PC-9 (cell line): ENCODE measurements around the gene CLCF1. TPM values are rescaled to one million over a fixed set of nuclear protein-coding genes. Genes with fewer than 3 reads are reported as not detected.
A peak's percentile ranks its signal among the peaks of the same experiment; 100 is the strongest.

ENCODE experiments used
- BruUV-seq: library from RNA; stranded (reverse); fragments of 400-500 nt; replicated peaks from 2 replicates; lab custom pipeline; 2021; lab: Mats Ljungman, UMichigan
- CTCF ChIA-PET: fragments of 300-600 bp; sonication (Branson Sonifier 250); formaldehyde crosslinking; loops from one replicate; lab custom pipeline; 2022; ENCODE audit warnings: antibody characterized with exemption; lab: Charles Lee
- POLR2A ChIA-PET: fragments of 300-600 bp; sonication (Branson Sonifier 250); formaldehyde crosslinking; loops from one replicate; lab custom pipeline; 2022; ENCODE audit warnings: antibody characterized with exemption; ENCODE audit not compliant: unreplicated experiment; lab: Charles Lee
- DNase-seq, 2 experiments: peaks; one replicate each; pipeline versions ENCODE4 v3.0.0 to v3.0.0-alpha.2; 2015 to 2022; ENCODE audit warnings: mixed read lengths in 1 of 2
- H2AFZ ChIP-seq: fragments of 200-600 bp; sonication (generic); 2 replicates; pipeline ENCODE4 v1.8.1; 2017; ENCODE audit warnings: antibody characterized with exemption
- H3F3A ChIP-seq: fragments of 200-600 bp; sonication (generic); 2 replicates; pipeline ENCODE4 v1.8.1; 2017; ENCODE audit warnings: antibody characterized with exemption, mild to moderate bottlenecking, low read depth; ENCODE audit not compliant: insufficient read depth
- H3K27ac ChIP-seq: fragments of 200-600 bp; sonication (generic); 2 replicates; pipeline ENCODE4 v1.6.1; 2016; ENCODE audit warnings: mixed run types
- H3K27me3 ChIP-seq: fragments of 200-600 bp; sonication (generic); 2 replicates; pipeline ENCODE4 v1.6.1; 2016; ENCODE audit warnings: low read depth, mixed run types; ENCODE audit not compliant: insufficient read depth
- H3K36me3 ChIP-seq: fragments of 200-600 bp; sonication (generic); 2 replicates; pipeline ENCODE4 v1.6.1; 2016; ENCODE audit warnings: low read depth, mixed run types
- H3K4me1 ChIP-seq: fragments of 200-600 bp; sonication (generic); replicated peaks from 2 replicates; pipeline ENCODE4 v1.6.1; 2016; ENCODE audit warnings: mixed run types; ENCODE audit not compliant: insufficient read depth
- H3K4me2 ChIP-seq: fragments of 200-600 bp; sonication (generic); 2 replicates; pipeline ENCODE4 v1.6.1; 2017; ENCODE audit warnings: mixed run types
- H3K4me3 ChIP-seq: fragments of 200-600 bp; sonication (generic); 2 replicates; pipeline ENCODE4 v1.6.1; 2016; ENCODE audit warnings: mixed run types
- H3K79me2 ChIP-seq: fragments of 200-600 bp; sonication (generic); 2 replicates; pipeline ENCODE4 v1.6.1; 2017; ENCODE audit warnings: low read depth, mixed run types
- H3K9me2 ChIP-seq: fragments of 200-600 bp; sonication (generic); 2 replicates; pipeline ENCODE4 v1.8.1; 2017; ENCODE audit warnings: mild to moderate bottlenecking; ENCODE audit not compliant: insufficient read depth
- H3K9me3 ChIP-seq: fragments of 200-600 bp; sonication (generic); 2 replicates; pipeline ENCODE4 v1.8.1; 2016; ENCODE audit warnings: low read depth; ENCODE audit not compliant: insufficient read depth
- H4K20me1 ChIP-seq: fragments of 200-600 bp; sonication (generic); 2 replicates; pipeline ENCODE4 v1.8.1; 2017; ENCODE audit not compliant: insufficient read depth
- CTCF ChIP-seq: fragments of 200-600 bp; sonication (generic); conservative IDR thresholded peaks from 2 replicates; pipeline ENCODE4 v1.6.1; 2017; ENCODE audit warnings: mixed run types, antibody characterized with exemption, mild to moderate bottlenecking, moderate library complexity
- EZH2 ChIP-seq: fragments of 200-600 bp; sonication (generic); IDR thresholded peaks from 2 replicates; pipeline ENCODE4 v1.8.0; 2017; ENCODE audit warnings: antibody characterized with exemption, low read depth
- intact Hi-C: fragments of 100-400 bp; cut with micrococcal nuclease; formaldehyde crosslinking; loops from one replicate; pipeline ENCODE4 v1.10.0; 2022; ENCODE audit not compliant: unreplicated experiment
- total RNA-seq: library from RNA; stranded (reverse); gene quantifications from 2 replicates; pipeline ENCODE4 v1.2.3, GENCODE V29; 2021

Gene CLCF1
- total RNA-seq, 1 experiment from 2014 or later: 17.0 TPM

- POLR2A ChIA-PET: interaction anchor here (0.5 to 1.2 kb wide), 17 partner anchors 9 to 1031 kb away, joined by 3 to 17 read pairs (median 5); partner anchors contain the start of genes AIP and TMEM134
- Histone ChIP-seq H3K36me3 (0 out of 2 replicates have a peak, but pooled peaks cover 6% of the 10 kb centered on the region), H3K27me3 (no peaks in the 10 kb centered on the region), H3K4me2 (peak within 1 kb of the TSS; percentile 87), H3K27ac (peak within 1 kb of the TSS; percentile 41; the same call in 1 of the 2 replicates), H3K4me1 (peaks cover 14% of the 10 kb centered on the region), H3K4me3 (peak within 1 kb of the TSS; percentile 99), H3K9me3 (no peaks in the 10 kb centered on the region), H2AFZ (peak within 1 kb of the TSS; percentile 80), H4K20me1 (peaks cover 3% of the 10 kb centered on the region; the same call in 1 of the 2 replicates), H3K9me2 (no peaks in the 10 kb centered on the region), H3K79me2 (peaks cover 20% of the 10 kb centered on the region), H3F3A (peaks cover 16% of the 10 kb centered on the region; the same call in 1 of the 2 replicates)
- no peak for TF ChIP-seq EZH2
- TF ChIP-seq CTCF: peak; percentile 35; the same call in 1 of the 2 replicates
- DNase-seq: peak; percentile 64 to 94
- intact Hi-C loops: loop anchor here (1.0 to 2.0 kb wide), 3 partner anchors 67 to 205 kb away; partner anchors contain the start of genes NDUFV1 and TMEM134
- BruUV-seq: no TSS peak
- CTCF ChIA-PET: interaction anchor here (0.6 to 1.9 kb wide), 11 partner anchors 9 to 274 kb away, joined by 3 to 10 read pairs (median 5); partner anchors contain the start of genes PITPNM1, POLD4 and TMEM134
Observed at GRCh38 chr11:67401495-67402191, 28.2 kb upstream of the CLCF1 start, which contains the start of gene PPP1CA. PPP1CA (minus strand) TSS chr11:67401858; CDS start chr11:67401782, 76 bp downstream.

DNA sequence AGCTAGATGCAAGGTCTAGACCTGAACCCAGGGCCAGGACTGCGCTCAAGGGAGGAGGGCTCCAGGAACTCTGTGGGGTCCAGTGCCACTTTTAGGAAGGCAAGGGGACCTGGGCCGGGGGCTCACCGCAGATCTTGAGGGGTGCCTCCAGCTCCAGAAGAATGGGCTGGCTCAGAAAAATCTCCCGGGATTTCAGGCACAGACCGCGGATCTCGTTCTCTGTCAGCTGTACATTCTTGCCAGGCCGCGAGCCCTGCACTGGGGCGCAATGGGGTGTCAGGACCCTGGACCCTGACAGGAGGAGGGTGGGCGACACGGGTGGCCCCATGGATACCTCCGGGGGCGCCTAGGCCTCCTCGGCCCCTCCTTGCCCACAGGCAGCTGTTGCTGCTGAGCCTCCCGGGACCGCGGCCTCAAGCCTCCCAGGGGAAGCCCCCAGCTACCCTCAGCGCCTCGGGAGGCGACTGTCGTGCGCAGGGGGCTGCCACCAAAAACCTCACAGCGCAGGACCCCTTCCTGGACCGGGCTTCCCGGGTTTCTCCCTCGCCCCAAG, 27.6 kb upstream of the CLCF1 start:
- CTCF ChIA-PET: interaction anchor here (0.8 to 1.9 kb wide), 6 partner anchors 12 to 105 kb away, joined by 3 to 10 read pairs (median 7); partner anchors contain the start of genes PITPNM1, POLD4 and TMEM134
- POLR2A ChIA-PET: interaction anchor here (0.5 to 1.2 kb wide), 6 partner anchors 11 to 1031 kb away, joined by 3 to 5 read pairs (median 5); partner anchors contain the start of gene TMEM134
- Histone ChIP-seq H3K4me2 (peak overlapping the region; percentile 87), H3K9me3 (no peaks in the 10 kb centered on the region), H3K79me2 (peaks cover 20% of the 10 kb centered on the region), H3K4me1 (peaks cover 14% of the 10 kb centered on the region), H3K9me2 (no peaks in the 10 kb centered on the region), H3K27me3 (no peaks in the 10 kb centered on the region), H3K27ac (peak overlapping the region; percentile 41; the same call in 1 of the 2 replicates), H3F3A (peaks cover 16% of the 10 kb centered on the region; the same call in 1 of the 2 replicates), H2AFZ (peak overlapping the region; percentile 80), H3K36me3 (0 out of 2 replicates have a peak, but pooled peaks cover 6% of the 10 kb centered on the region), H3K4me3 (peak overlapping the region; percentile 99), H4K20me1 (peaks cover 3% of the 10 kb centered on the region; the same call in 1 of the 2 replicates)
- intact Hi-C loops: loop anchor here (1.0 to 2.0 kb wide), 3 partner anchors 68 to 205 kb away; partner anchors contain the start of genes NDUFV1 and TMEM134
- no TSS peak for BruUV-seq
- TF ChIP-seq EZH2: no peak
- peak; percentile 31; the same call in 1 of the 2 replicates for TF ChIP-seq CTCF
- DNase-seq: no peak
